CD4-positive, alpha-beta T cell treated with Interleukin-12 subunit alpha and Interleukin-12 subunit beta, for 1 hour (primary cell): ENCODE measurements around the gene ITIH3.

ENCODE experiments used
- DNase-seq: peaks from one replicate; pipeline ENCODE4 v3.0.0-alpha.2; 2020

ITIH3 gene

GRCh38 chr3:52779011-52779836 lies 15.4 kb upstream of the ITIH3 start:
- no peak for DNase-seq

- DNase-seq = no peak
Observed at GRCh38 chr3:52779837-52780585, 14.6 kb upstream of the ITIH3 start.

- no peak for DNase-seq
Observed at GRCh38 chr3:52781741-52782140, 12.9 kb upstream of the ITIH3 start.

- no peak for DNase-seq
Observed at GRCh38 chr3:52782412-52783210, 12.0 kb upstream of the ITIH3 start.

- DNase-seq = no peak
Observed at GRCh38 chr3:52783211-52783555, 11.4 kb upstream of the ITIH3 start.

- DNase-seq = no peak
Observed at GRCh38 chr3:52784021-52784621, 10.5 kb upstream of the ITIH3 start.

GRCh38 chr3:52784931-52785590 lies 9.5 kb upstream of the ITIH3 start:
- DNase-seq = no peak

- no peak for DNase-seq
Observed at GRCh38 chr3:52786330-52787215, 8.0 kb upstream of the ITIH3 start.

GRCh38 chr3:52787246-52787645 lies 7.3 kb upstream of the ITIH3 start:
- no peak for DNase-seq

GRCh38 chr3:52787672-52788625 lies 6.6 kb upstream of the ITIH3 start:
- DNase-seq = no peak

GRCh38 chr3:52788890-52789745 lies 5.5 kb upstream of the ITIH3 start:
- DNase-seq = no peak

GRCh38 chr3:52789746-52790040 lies 4.9 kb upstream of the ITIH3 start:
- no peak for DNase-seq

- DNase-seq = no peak
Observed at GRCh38 chr3:52790337-52790736, 4.3 kb upstream of the ITIH3 start.

- no peak for DNase-seq
Observed at GRCh38 chr3:52790741-52791140, 3.9 kb upstream of the ITIH3 start.

- DNase-seq = no peak
Observed at GRCh38 chr3:52791366-52791765, 3.2 kb upstream of the ITIH3 start.

GRCh38 chr3:52791928-52792327 lies 2.7 kb upstream of the ITIH3 start:
- no peak for DNase-seq

- no peak for DNase-seq
Observed at GRCh38 chr3:52792413-52792812, 2.2 kb upstream of the ITIH3 start.

GRCh38 chr3:52792961-52793695 lies 1.5 kb upstream of the ITIH3 start:
- no peak for DNase-seq
